ENCODE results near the gene LRMDA.

DNA sequence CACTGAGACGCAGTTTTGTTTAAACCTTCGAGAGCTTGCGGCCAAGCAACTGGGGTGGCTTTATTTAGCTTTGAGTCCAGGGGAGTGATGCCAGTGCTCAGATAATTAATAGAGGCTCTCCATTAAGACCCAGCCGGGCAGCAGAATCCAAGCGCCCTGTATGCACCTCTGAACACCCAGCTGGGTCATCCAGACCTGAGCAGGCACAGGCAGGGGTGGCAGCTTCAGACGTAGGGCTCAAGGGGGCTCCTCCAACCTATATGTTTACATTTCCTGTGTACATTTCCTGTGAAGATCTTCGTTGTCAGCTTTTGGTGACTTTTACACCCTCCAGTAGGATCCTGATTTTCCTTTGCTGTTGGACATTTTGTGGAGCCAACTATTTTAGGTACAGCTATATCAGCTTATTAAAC lies 719.5 kb downstream of the LRMDA start:
- TF ChIP-seq, protein P1, sequence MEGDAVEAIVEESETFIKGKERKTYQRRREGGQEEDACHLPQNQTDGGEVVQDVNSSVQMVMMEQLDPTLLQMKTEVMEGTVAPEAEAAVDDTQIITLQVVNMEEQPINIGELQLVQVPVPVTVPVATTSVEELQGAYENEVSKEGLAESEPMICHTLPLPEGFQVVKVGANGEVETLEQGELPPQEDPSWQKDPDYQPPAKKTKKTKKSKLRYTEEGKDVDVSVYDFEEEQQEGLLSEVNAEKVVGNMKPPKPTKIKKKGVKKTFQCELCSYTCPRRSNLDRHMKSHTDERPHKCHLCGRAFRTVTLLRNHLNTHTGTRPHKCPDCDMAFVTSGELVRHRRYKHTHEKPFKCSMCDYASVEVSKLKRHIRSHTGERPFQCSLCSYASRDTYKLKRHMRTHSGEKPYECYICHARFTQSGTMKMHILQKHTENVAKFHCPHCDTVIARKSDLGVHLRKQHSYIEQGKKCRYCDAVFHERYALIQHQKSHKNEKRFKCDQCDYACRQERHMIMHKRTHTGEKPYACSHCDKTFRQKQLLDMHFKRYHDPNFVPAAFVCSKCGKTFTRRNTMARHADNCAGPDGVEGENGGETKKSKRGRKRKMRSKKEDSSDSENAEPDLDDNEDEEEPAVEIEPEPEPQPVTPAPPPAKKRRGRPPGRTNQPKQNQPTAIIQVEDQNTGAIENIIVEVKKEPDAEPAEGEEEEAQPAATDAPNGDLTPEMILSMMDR (IDR thresholded peaks at IDR 0.05) = no peak
- TF ChIP-seq POLR2A (IDR thresholded peaks at IDR 0.05) (no peak), POLR2AphosphoS5 (IDR thresholded peaks at IDR 0.05) (no peak)
